ENCODE measurements around the gene CCDC136.

Gene CCDC136

DNA sequence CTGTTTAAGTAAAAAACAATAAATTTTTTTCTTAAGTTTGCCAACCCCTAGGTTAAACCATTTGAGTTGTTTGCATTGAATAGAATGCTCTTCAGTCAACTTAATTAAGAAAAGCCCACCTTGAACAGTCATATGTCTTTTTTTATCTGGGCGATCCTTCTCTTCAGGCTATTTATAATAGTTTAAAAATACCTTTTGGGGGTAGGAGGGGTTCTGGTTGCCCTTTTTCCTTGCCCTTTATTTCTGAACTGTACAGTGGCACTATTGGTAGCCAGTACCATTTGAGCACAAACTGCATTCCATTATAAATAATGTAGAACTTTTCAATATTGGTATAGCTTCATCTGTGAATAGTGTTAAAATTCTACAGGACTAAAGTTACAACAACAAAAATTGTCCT is 39.5 kb upstream of the CCDC136 start:
- TF ChIP-seq, protein P1, sequence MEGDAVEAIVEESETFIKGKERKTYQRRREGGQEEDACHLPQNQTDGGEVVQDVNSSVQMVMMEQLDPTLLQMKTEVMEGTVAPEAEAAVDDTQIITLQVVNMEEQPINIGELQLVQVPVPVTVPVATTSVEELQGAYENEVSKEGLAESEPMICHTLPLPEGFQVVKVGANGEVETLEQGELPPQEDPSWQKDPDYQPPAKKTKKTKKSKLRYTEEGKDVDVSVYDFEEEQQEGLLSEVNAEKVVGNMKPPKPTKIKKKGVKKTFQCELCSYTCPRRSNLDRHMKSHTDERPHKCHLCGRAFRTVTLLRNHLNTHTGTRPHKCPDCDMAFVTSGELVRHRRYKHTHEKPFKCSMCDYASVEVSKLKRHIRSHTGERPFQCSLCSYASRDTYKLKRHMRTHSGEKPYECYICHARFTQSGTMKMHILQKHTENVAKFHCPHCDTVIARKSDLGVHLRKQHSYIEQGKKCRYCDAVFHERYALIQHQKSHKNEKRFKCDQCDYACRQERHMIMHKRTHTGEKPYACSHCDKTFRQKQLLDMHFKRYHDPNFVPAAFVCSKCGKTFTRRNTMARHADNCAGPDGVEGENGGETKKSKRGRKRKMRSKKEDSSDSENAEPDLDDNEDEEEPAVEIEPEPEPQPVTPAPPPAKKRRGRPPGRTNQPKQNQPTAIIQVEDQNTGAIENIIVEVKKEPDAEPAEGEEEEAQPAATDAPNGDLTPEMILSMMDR (IDR thresholded peaks at IDR 0.05; ENCODE audit: low read depth, low read length) = no peak
- no peak for DNase-seq (ENCODE audit: extremely low read depth, low read depth)

DNA sequence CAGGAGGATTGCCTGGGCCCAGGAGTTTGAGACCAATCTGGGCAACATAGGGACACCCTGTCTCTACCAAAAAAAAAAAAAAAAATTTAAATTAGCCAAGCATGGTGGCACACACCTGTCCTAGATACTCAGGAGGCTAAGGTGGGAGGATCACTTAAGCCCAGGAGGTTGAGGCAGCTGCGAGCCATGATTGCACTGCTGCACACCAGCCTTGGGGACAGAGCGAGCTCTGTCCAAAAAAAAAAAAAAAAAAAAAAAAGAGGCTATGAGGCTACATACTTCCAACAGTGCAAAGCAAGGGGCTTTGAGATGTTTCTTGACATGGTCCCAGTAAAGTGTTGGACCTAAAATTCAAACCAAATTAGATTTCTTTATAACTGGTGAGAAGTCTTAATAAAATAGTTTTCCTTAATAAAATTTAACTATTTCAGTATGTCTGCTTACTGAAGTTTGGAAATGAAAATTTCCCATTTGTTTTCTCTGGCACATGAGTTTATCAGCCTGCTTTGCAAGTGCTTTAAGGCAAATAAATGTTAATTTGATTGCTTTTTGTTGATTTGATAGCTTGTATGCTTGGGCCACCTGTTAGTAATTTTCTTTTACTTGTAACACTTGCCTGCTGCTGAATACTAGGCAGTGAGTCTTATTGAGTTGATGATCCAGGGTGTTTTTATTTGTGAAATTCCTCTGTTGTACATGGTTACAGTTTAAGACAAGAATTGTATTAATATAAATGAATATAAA is 36.5 kb upstream of the CCDC136 start:
- no peak for DNase-seq (ENCODE audit: extremely low read depth, low read depth)
- TF ChIP-seq, protein P1 (IDR thresholded peaks at IDR 0.05; ENCODE audit: low read depth, low read length) = no peak

DNA sequence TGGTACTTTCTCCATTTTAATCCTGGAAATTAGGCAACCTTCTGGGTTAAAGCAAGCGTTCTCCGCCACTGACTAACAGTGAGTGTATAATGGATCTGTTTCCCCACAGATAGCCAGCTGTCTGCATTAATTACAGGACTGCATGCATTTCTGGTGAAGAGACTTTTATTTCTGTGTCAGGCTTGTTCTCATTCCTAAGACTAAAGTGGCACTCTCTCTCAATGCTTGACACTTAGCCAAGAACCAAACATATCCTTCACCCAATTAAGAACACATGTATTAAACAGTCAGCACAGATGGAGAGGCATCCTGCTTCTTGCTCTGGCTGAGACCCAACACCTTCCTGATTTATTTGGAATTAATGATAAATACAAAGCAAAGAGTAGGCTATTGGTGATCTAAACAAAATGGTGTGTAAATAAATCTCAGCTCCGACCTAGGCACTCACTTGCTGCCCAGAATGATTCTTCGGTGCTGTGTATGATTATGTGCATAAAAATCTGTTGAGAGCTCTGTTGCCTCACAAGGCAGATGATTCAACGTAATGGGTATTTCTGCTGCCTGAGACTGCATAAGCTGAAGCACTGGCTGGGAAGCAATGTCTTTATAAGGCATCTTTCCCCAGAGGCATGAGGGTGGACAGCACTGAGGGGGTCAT is 35.8 kb upstream of the CCDC136 start:
- TF ChIP-seq, protein P1 (IDR thresholded peaks at IDR 0.05; ENCODE audit: low read depth, low read length) = no peak
- peak; percentile 79 for DNase-seq (ENCODE audit: extremely low read depth, low read depth)

GRCh38 chr7:128757203-128757602 is 34.6 kb upstream of the CCDC136 start:
- DNase-seq (ENCODE audit: extremely low read depth, low read depth) = no peak
- TF ChIP-seq, protein P1 (IDR thresholded peaks at IDR 0.05; ENCODE audit: low read depth, low read length) = no peak

- TF ChIP-seq, protein P1 (IDR thresholded peaks at IDR 0.05; ENCODE audit: low read depth, low read length) = no peak
- DNase-seq (ENCODE audit: extremely low read depth, low read depth) = no peak
Observed at GRCh38 chr7:128758553-128758952, 33.2 kb upstream of the CCDC136 start.

GRCh38 chr7:128759242-128759641 is 32.5 kb upstream of the CCDC136 start:
- TF ChIP-seq, protein P1 (IDR thresholded peaks at IDR 0.05; ENCODE audit: low read depth, low read length) = no peak
- DNase-seq (ENCODE audit: extremely low read depth, low read depth) = no peak

DNA sequence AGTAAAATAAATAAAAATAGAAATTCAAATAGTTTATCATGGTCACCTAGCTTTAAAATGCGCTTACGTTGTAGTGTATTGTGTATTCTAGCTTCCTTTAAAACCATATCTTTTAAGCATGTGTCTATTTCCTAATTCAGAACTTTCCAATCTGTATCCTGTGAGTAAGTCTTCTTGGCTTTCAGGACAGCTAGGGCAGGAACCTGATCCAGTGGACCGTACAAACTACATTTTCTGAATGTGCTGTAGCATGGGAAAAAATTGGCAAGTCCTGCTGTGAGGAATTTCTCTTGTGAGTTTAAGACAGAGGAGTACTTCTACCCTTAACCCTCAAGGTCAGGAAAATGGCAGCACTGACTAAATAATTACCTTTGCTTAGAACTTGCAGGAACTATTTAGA is 28.2 kb upstream of the CCDC136 start:
- TF ChIP-seq, protein P1 (IDR thresholded peaks at IDR 0.05; ENCODE audit: low read depth, low read length) = no peak
- DNase-seq (ENCODE audit: extremely low read depth, low read depth) = no peak

Measured in AG09319 (cell line).